Measurements from ENCODE around the gene CTNNA3. TPM values are rescaled to one million over a fixed set of nuclear protein-coding genes. Genes with fewer than 3 reads are reported as not detected.

CTNNA3 gene
- total RNA-seq, 1 experiment from 2014 or later = 0.85 TPM

GRCh38 chr10:67506083-67506756, 189.8 kb downstream of the CTNNA3 start:
- DNase-seq (ENCODE audit: low read depth, low spot score) (no peak), ATAC-seq (peak; percentile 68; the same call in 1 of the 2 replicates)
- no TSS peak for BruUV-seq (replicated peaks)
- CTCF ChIA-PET = interaction anchor here (0.8 kb wide), 1 partner anchor 15 kb away, joined by 3 read pairs; no protein-coding TSS in a partner anchor
- Histone ChIP-seq H3K4me3 (ENCODE audit: low read depth in 2 of 2, low read length in 2 of 2) (no peak overlapping the region), H3K27ac (ENCODE audit: low read length) (no peak overlapping the region; the same call in 1 of the 2 replicates), H3K4me1 (ENCODE audit: control insufficient read depth, insufficient read depth, low read length) (0 out of 2 replicates have a peak, but pooled peaks cover 4% of the 10 kb centered on the region), H3K36me3 (ENCODE audit: control insufficient read depth, insufficient read depth, low read length) (no peaks in the 10 kb centered on the region), H3K27me3 (ENCODE audit: control insufficient read depth, insufficient read depth, low read length) (no peaks in the 10 kb centered on the region; the same call in 1 of the 2 replicates), H3K9me3 (ENCODE audit: control insufficient read depth, insufficient read depth, low read depth, low read length) (no peaks in the 10 kb centered on the region)
- TF ChIP-seq TCF7L2 (IDR thresholded peaks at IDR 0.05; ENCODE audit: low read depth, low read length) (0 out of 2 replicates have a peak, but pooled peaks have one; percentile 31), POLR2AphosphoS5 (IDR thresholded peaks at IDR 0.05; ENCODE audit: low read depth, low read length) (no peak)
- TF ChIP-seq, protein P1, sequence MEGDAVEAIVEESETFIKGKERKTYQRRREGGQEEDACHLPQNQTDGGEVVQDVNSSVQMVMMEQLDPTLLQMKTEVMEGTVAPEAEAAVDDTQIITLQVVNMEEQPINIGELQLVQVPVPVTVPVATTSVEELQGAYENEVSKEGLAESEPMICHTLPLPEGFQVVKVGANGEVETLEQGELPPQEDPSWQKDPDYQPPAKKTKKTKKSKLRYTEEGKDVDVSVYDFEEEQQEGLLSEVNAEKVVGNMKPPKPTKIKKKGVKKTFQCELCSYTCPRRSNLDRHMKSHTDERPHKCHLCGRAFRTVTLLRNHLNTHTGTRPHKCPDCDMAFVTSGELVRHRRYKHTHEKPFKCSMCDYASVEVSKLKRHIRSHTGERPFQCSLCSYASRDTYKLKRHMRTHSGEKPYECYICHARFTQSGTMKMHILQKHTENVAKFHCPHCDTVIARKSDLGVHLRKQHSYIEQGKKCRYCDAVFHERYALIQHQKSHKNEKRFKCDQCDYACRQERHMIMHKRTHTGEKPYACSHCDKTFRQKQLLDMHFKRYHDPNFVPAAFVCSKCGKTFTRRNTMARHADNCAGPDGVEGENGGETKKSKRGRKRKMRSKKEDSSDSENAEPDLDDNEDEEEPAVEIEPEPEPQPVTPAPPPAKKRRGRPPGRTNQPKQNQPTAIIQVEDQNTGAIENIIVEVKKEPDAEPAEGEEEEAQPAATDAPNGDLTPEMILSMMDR (IDR thresholded peaks at IDR 0.05) = peak; percentile 21; the same call in 1 of the 2 replicates
- POLR2A ChIA-PET = interaction anchor here (0.6 kb wide), 1 partner anchor 177 kb away, joined by 3 read pairs; no protein-coding TSS in a partner anchor
- in situ Hi-C loops (cut with HindIII; ENCODE audit: low pct_unique_long_range_greater_than_20kb, low sequenced_read_pairs) = no loop called here
- intact Hi-C loops (cut with micrococcal nuclease; ENCODE audit: unreplicated experiment) = no loop called here

GRCh38 chr10:67492317-67493019, 203.5 kb downstream of the CTNNA3 start:
- intact Hi-C loops (cut with micrococcal nuclease; ENCODE audit: unreplicated experiment) = no loop called here
- CTCF ChIA-PET = no interaction called here
- Histone ChIP-seq H3K27ac (ENCODE audit: low read length) (peak overlapping the region; percentile 26; the same call in 1 of the 2 replicates), H3K27me3 (ENCODE audit: control insufficient read depth, insufficient read depth, low read length) (no peaks in the 10 kb centered on the region), H3K36me3 (ENCODE audit: control insufficient read depth, insufficient read depth, low read length) (no peaks in the 10 kb centered on the region), H3K9me3 (ENCODE audit: control insufficient read depth, insufficient read depth, low read depth, low read length) (no peaks in the 10 kb centered on the region), H3K4me3 (ENCODE audit: low read depth in 2 of 2, low read length in 2 of 2) (no peak overlapping the region), H3K4me1 (ENCODE audit: control insufficient read depth, insufficient read depth, low read length) (peaks cover 8% of the 10 kb centered on the region; the same call in 1 of the 2 replicates)
- no TSS peak for BruUV-seq (replicated peaks)
- ATAC-seq (peak; percentile 93), DNase-seq (ENCODE audit: low read depth, low spot score) (no peak)
- POLR2A ChIA-PET = no interaction called here
- in situ Hi-C loops (cut with HindIII; ENCODE audit: low pct_unique_long_range_greater_than_20kb, low sequenced_read_pairs) = no loop called here
- TF ChIP-seq, protein P2, sequence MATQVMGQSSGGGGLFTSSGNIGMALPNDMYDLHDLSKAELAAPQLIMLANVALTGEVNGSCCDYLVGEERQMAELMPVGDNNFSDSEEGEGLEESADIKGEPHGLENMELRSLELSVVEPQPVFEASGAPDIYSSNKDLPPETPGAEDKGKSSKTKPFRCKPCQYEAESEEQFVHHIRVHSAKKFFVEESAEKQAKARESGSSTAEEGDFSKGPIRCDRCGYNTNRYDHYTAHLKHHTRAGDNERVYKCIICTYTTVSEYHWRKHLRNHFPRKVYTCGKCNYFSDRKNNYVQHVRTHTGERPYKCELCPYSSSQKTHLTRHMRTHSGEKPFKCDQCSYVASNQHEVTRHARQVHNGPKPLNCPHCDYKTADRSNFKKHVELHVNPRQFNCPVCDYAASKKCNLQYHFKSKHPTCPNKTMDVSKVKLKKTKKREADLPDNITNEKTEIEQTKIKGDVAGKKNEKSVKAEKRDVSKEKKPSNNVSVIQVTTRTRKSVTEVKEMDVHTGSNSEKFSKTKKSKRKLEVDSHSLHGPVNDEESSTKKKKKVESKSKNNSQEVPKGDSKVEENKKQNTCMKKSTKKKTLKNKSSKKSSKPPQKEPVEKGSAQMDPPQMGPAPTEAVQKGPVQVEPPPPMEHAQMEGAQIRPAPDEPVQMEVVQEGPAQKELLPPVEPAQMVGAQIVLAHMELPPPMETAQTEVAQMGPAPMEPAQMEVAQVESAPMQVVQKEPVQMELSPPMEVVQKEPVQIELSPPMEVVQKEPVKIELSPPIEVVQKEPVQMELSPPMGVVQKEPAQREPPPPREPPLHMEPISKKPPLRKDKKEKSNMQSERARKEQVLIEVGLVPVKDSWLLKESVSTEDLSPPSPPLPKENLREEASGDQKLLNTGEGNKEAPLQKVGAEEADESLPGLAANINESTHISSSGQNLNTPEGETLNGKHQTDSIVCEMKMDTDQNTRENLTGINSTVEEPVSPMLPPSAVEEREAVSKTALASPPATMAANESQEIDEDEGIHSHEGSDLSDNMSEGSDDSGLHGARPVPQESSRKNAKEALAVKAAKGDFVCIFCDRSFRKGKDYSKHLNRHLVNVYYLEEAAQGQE (IDR thresholded peaks at IDR 0.05; ENCODE audit: insufficient read depth in 1 of 2, low read depth in 2 of 2, low read length in 1 of 2) = no peak
- TF ChIP-seq SIN3A (IDR thresholded peaks at IDR 0.05; ENCODE audit: borderline replicate concordance, insufficient read depth, low read depth, low read length) = no peak
- peak; percentile 92 for TF ChIP-seq TCF7L2 (IDR thresholded peaks at IDR 0.05; ENCODE audit: low read depth, low read length)
- TF ChIP-seq, protein P1 (IDR thresholded peaks at IDR 0.05) = no peak
- peak; percentile 50; the same call in 1 of the 2 replicates for TF ChIP-seq POLR2AphosphoS5 (IDR thresholded peaks at IDR 0.05; ENCODE audit: low read depth, low read length)
